ENCODE measurements around the gene ADAT1. TPM values are rescaled to one million over a fixed set of nuclear protein-coding genes. Genes with fewer than 3 reads are reported as not detected.

ADAT1 gene, protein sequence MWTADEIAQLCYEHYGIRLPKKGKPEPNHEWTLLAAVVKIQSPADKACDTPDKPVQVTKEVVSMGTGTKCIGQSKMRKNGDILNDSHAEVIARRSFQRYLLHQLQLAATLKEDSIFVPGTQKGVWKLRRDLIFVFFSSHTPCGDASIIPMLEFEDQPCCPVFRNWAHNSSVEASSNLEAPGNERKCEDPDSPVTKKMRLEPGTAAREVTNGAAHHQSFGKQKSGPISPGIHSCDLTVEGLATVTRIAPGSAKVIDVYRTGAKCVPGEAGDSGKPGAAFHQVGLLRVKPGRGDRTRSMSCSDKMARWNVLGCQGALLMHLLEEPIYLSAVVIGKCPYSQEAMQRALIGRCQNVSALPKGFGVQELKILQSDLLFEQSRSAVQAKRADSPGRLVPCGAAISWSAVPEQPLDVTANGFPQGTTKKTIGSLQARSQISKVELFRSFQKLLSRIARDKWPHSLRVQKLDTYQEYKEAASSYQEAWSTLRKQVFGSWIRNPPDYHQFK
- 74.2 and 88.3 TPM in 2 replicates for total RNA-seq

DNA sequence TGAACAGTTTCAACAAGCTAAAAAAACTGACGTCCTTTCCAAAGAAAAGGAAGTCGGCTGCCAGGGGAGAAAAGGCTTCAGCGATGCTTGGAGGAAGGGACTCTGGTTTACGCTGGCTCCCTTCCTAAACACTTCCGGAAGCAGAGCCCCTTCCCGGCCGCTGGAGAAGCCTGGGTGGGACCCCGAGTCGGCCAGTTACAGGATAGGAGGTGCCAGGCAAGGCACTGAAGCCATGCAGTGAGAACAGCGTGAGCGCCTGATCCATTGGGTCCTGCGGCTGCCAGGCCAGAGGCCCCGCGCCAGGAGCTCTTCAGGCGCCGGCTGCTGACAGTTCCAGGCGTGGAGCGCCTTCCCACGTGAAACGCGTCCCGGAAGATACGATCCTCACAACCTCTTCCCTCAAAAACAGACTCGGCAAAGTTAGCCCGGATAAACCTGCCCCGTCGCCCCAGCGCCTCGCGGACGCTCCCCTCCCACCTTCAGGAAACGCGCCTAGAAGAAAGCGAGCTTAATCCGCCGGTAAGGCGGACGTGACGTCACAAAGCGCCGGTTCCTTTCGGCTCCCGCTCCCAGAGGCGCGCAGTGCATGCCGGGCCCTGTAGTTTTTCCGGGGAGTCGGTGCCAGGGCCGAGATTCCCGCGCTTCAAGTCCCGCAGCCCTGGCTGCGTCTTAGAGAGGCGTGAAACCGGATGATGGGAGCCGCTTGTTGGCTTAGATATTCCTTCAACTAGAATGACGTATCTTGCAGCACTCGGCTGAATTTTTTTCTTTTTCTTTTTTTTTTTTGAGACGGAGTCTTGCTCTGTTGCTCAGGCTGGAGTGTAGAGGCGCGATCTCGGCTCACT, at the start of gene ADAT1:
Gene ADAT1, minus strand, starts transcription at position 521 of the 845 bp plus-strand sequence. CDS start 2,482 bp downstream, outside the sequence.

DNA sequence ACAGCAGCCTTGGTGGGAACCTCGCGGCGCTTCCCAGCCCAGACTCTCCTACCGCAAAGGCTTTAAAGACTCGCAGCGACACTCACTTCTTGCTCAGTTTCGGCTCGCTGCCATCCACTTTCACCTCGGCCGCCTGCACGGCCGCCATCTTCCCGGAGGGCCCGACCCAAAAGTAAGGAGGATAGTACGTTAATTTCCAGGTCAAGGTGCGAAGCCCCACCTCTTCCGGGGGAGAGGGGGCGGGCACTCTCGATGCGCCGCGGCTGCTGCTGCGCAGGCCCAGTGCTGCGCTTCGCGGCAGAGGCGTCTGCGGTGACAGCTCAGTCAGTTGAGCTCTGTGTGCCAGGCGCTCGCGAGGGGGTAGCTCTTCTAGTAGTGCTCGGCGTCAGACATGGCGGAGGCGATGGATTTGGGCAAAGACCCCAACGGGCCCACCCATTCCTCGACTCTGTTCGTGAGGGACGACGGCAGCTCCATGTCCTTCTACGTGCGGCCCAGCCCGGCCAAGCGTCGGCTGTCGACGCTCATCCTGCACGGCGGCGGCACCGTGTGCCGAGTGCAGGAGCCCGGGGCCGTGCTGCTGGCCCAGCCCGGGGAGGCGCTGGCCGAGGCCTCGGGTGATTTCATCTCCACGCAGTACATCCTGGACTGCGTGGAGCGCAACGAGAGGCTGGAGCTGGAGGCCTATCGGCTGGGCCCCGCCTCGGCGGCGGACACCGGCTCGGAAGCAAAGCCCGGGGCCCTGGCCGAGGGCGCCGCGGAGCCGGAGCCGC, 24.6 kb upstream of the ADAT1 start, which contains the start of the genes KARS1 and TERF2IP:
Gene KARS1, minus strand, starts transcription at position 174 of the 773 bp plus-strand sequence. Its CDS starts 26 bp downstream, at position 148.
Gene TERF2IP, plus strand, starts transcription at position 282 of the 773 bp plus-strand sequence. Its CDS starts 110 bp downstream, at position 392.

DNA sequence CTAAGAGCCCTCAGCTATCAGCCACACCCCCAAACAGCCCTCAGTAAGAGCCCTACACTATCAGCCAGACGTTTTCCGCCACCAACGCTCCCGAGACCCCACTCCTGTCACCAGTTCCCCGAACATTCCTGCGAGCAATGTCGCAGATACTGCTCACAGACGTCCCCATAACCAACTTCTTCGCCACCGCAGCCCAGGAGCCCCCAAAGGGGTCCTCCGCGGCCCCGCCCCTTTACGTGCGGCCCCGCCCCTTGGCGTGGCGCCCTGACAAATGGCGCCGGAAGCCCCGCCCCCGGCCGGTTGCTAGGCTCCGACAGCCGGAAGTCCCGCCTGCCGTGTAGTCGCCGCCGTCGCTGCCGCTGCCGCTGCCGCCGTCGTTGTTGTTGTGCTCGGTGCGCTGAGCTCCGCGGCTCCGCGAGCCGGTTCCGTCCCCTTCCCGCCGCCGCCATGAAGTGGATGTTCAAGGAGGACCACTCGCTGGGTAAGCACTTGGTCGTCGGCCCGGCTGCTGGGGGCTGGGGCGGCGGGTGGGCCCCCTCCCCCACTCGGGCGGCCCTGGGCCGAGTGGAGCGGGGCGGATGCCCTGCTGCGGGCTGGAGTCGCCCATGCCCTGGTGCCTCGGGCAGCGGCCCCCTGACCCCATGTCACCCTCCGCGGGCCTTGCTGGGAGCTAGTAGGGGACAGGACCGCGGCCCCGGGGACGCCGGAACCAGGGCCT, 56.9 kb downstream of the ADAT1 start, which contains the start of gene GABARAPL2:
Gene GABARAPL2, plus strand, starts transcription at position 340 of the 718 bp plus-strand sequence. Its CDS starts 108 bp downstream, at position 448.

DNA sequence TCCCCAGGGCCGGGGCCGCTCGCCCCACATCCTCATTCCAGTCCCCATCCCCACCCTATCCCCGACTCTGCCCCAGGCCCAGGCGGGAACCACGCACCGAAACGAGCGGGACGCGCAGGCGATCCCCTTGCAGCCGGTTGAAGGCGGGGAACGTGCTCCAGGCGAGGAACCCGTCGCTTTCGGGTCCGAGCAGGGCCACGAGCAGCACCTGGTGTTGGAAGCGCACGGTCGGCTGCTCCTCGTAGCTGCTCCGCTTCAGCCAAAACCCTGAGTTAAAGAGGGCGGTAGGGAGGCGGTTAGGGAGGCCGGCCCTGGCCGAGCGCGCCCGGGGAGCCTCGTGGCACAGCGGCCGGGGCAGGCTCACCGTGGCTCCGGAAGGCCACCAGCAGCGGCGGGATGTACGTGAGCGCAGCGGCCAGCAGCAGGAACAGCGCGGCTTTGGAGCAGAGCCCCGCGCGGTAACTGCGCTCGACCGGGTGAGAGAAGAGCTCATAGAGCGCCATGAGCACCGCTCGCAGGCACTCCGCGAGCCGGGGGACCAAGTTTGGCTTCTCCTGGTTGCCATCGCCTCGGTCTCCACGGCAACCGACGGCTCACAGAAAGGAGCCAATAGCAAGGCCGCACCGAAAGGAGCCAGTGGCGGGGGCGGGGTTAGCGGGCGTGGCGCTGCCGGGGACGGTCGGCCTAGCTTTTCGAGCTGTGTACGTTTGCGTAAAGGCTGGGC, 67.2 kb downstream of the ADAT1 start, which contains the start of gene TMEM231:
Gene TMEM231, minus strand, starts transcription at position 546 of the 724 bp plus-strand sequence. Its CDS starts 43 bp downstream, at position 503.

Other genes with a start within 250 kb of the ADAT1 start
- 54.0 and 85.4 TPM in 2 replicates for gene CFDP1, start 189.8 kb downstream of the ADAT1 start, total RNA-seq
- gene TMEM170A, start 158.6 kb downstream of the ADAT1 start, total RNA-seq: 35.5 and 44.8 TPM in 2 replicates
- 1.0 and 2.8 TPM in 2 replicates for gene CHST6, start 127.8 kb downstream of the ADAT1 start, total RNA-seq
- not detected in 2 replicates for gene CHST5, start 87.2 kb downstream of the ADAT1 start, total RNA-seq
- 9.9 and 11.2 TPM in 2 replicates for gene TMEM231, start 67.0 kb downstream of the ADAT1 start, total RNA-seq
- gene GABARAPL2, start 56.9 kb downstream of the ADAT1 start, total RNA-seq: 26.0 and 37.9 TPM in 2 replicates
- gene KARS1, start 24.4 kb upstream of the ADAT1 start, total RNA-seq: 134 and 149 TPM in 2 replicates
- gene TERF2IP, start 24.5 kb upstream of the ADAT1 start, total RNA-seq: 33.5 and 38.3 TPM in 2 replicates
- not detected in 2 replicates for gene CPHXL2, start 53.7 kb upstream of the ADAT1 start, total RNA-seq
- not detected in 2 replicates for gene DUXB, start 78.2 kb upstream of the ADAT1 start, total RNA-seq
- not detected in 2 replicates for gene CPHXL, start 103.2 kb upstream of the ADAT1 start, total RNA-seq